OCI-LY7 (cell line): Measurements from ENCODE around the gene CRYZ. TPM values are rescaled to one million over a fixed set of nuclear protein-coding genes. Genes with fewer than 3 reads are reported as not detected.

Source experiments
- BruUV-seq: library from RNA; stranded (reverse); fragments of 400-500 nt; replicated peaks from 2 replicates; lab custom pipeline; 2021; lab: Mats Ljungman, UMichigan
- CTCF ChIA-PET: fragments of 300-600 bp; sonication (Branson Sonifier 250); formaldehyde crosslinking; loops from one replicate; lab custom pipeline; 2022; ENCODE audit warnings: antibody characterized with exemption; ENCODE audit not compliant: unreplicated experiment; lab: Charles Lee
- POLR2A ChIA-PET: fragments of 300-600 bp; sonication (Branson Sonifier 250); formaldehyde crosslinking; loops from one replicate; lab custom pipeline; 2022; ENCODE audit warnings: antibody characterized with exemption; lab: Charles Lee
- DNase-seq: peaks from one replicate; pipeline ENCODE4 v3.0.0-alpha.2; 2015; ENCODE audit warnings: low spot score
- H2AFZ ChIP-seq: fragments of 200-600 bp; sonication (generic), shearing (Covaris generic); 2 replicates; pipeline ENCODE4 v1.6.1; 2014; ENCODE audit warnings: mild to moderate bottlenecking, antibody characterized with exemption, low read length, moderate library complexity
- H3K27ac ChIP-seq: fragments of 200-600 bp; sonication (generic); 2 replicates; pipeline ENCODE4 v1.5.1; 2014; ENCODE audit warnings: mixed run types, low read depth, mild to moderate bottlenecking, moderate library complexity, low read length, inconsistent platforms; ENCODE audit not compliant: poor library complexity, severe bottlenecking
- H3K36me3 ChIP-seq: fragments of 200-600 bp; sonication (generic); 2 replicates; pipeline ENCODE4 v1.6.1; 2014; ENCODE audit warnings: mild to moderate bottlenecking, antibody characterized with exemption, low read length, moderate library complexity, mixed read lengths; ENCODE audit not compliant: insufficient read depth
- H3K4me1 ChIP-seq: fragments of 200-600 bp; sonication (generic); 2 replicates; pipeline ENCODE4 v1.5.1; 2014; ENCODE audit warnings: mild to moderate bottlenecking, low read length; ENCODE audit not compliant: insufficient read depth, poor library complexity, severe bottlenecking
- H3K4me2 ChIP-seq: fragments of 200-600 bp; sonication (generic); 2 replicates; pipeline ENCODE4 v1.6.1; 2014; ENCODE audit warnings: mild to moderate bottlenecking, low read length
- H3K4me3 ChIP-seq: fragments of 200-600 bp; sonication (generic); 2 replicates; pipeline ENCODE4 v1.5.1; 2014; ENCODE audit warnings: mild to moderate bottlenecking, low read depth, low read length; ENCODE audit not compliant: poor library complexity, severe bottlenecking
- H3K79me2 ChIP-seq: fragments of 200-600 bp; sonication (generic); 2 replicates; pipeline ENCODE4 v1.6.1; 2016; ENCODE audit warnings: low read depth, mild to moderate bottlenecking, low read length, moderate library complexity, mixed read lengths; ENCODE audit not compliant: insufficient read depth
- H3K9me2 ChIP-seq: fragments of 200-600 bp; sonication (generic); 2 replicates; pipeline ENCODE4 v1.6.1; 2016; ENCODE audit warnings: mild to moderate bottlenecking, low read length, mixed read lengths; ENCODE audit not compliant: insufficient read depth
- H3K9me3 ChIP-seq: fragments of 200-600 bp; sonication (generic); 2 replicates; pipeline ENCODE4 v1.6.1; 2014; ENCODE audit warnings: mild to moderate bottlenecking, mixed run types, low read length, mixed read lengths
- H4K20me1 ChIP-seq: fragments of 200-600 bp; sonication (generic); 2 replicates; pipeline ENCODE4 v1.6.1; 2014; ENCODE audit warnings: mild to moderate bottlenecking, antibody characterized with exemption, low read length, moderate library complexity, mixed read lengths; ENCODE audit not compliant: insufficient read depth
- CTCF ChIP-seq: fragments of 200-600 bp; sonication (generic); conservative IDR thresholded peaks from 2 replicates; pipeline ENCODE4 v1.5.1; 2014; ENCODE audit warnings: mild to moderate bottlenecking, antibody characterized with exemption, low read length, moderate library complexity, mixed read lengths
- EZH2phosphoT487 ChIP-seq: fragments of 200-600 bp; sonication (generic); IDR thresholded peaks from 2 replicates; pipeline ENCODE4 v1.6.1; 2018; ENCODE audit warnings: low read depth, borderline replicate concordance, mild to moderate bottlenecking, mixed run types, antibody characterized with exemption, low read length, moderate library complexity, mixed read lengths
- intact Hi-C: fragments of 100-400 bp; cut with micrococcal nuclease; formaldehyde crosslinking; loops from one replicate; pipeline ENCODE4 v1.10.0; 2022; ENCODE audit not compliant: unreplicated experiment
- total RNA-seq, 2 experiments: library from RNA; depleted of rRNA in 1 of 2; stranded (reverse); fragments of >200 nt in 1 of 2; shearing (Covaris generic) in 1 of 2; gene quantifications; 2 replicates each; pipeline ENCODE4 v1.2.3, GENCODE V29; 2014 to 2022

CRYZ gene
- total RNA-seq, 2 experiments from 2014 or later, result 27.8 to 39.0 TPM

GRCh38 chr1:74731399-74732052, 1.3 kb downstream of the CRYZ start:
- Histone ChIP-seq H2AFZ (no peak overlapping the region), H3K4me3 (peak overlapping the region; percentile 95), H3K4me1 (peaks cover 21% of the 10 kb centered on the region), H3K4me2 (peak overlapping the region; percentile 88), H3K9me2 (no peaks in the 10 kb centered on the region), H3K27ac (no peak overlapping the region), H3K36me3 (peaks cover 35% of the 10 kb centered on the region), H3K79me2 (peaks cover 23% of the 10 kb centered on the region; the same call in 1 of the 2 replicates), H3K9me3 (peaks cover 5% of the 10 kb centered on the region; the same call in 1 of the 2 replicates), H4K20me1 (no peaks in the 10 kb centered on the region)
- ChIA-PET CTCF (no interaction called here), POLR2A (interaction anchor here (2.3 kb wide), 1 partner anchor 17 kb away, joined by 5 read pairs; no protein-coding TSS in a partner anchor)
- intact Hi-C loops, result loop anchor here (2.0 kb wide), 2 partner anchors 535 to 993 kb away; partner anchors contain the start of gene ACADM
- TSS peak; percentile 63 for BruUV-seq
- TF ChIP-seq CTCF (no peak), EZH2phosphoT487 (no peak)
- DNase-seq, result no peak

- Histone ChIP-seq H3K4me1 (peaks cover 19% of the 10 kb centered on the region), H3K4me2 (no peak overlapping the region), H3K4me3 (no peak overlapping the region), H3K36me3 (peaks cover 37% of the 10 kb centered on the region), H3K79me2 (peaks cover 15% of the 10 kb centered on the region; the same call in 1 of the 2 replicates), H3K9me2 (no peaks in the 10 kb centered on the region), H2AFZ (no peak overlapping the region), H4K20me1 (no peaks in the 10 kb centered on the region), H3K9me3 (peaks cover 15% of the 10 kb centered on the region; the same call in 1 of the 2 replicates), H3K27ac (no peak overlapping the region)
- TF ChIP-seq CTCF, result no peak
- no peak for TF ChIP-seq EZH2phosphoT487
- ChIA-PET POLR2A (interaction anchor here (0.7 kb wide), 2 partner anchors 21 to 42 kb away, joined by 3 to 6 read pairs; no protein-coding TSS in a partner anchor), CTCF (no interaction called here)
- BruUV-seq, result no TSS peak
- no peak for DNase-seq
- intact Hi-C loops, result no loop called here
Observed at GRCh38 chr1:74729741-74730478, 2.9 kb downstream of the CRYZ start.
